Astrocyte of the hippocampus (primary cell): ENCODE data around the gene NHERF1.

Experiments used
- DNase-seq: peaks from one replicate; pipeline ENCODE4 v3.0.0; 2011; ENCODE audit warnings: low read depth, low spot score

NHERF1 gene

GRCh38 chr17:74749279-74750038 lies 1.0 kb downstream of the NHERF1 start:
- DNase-seq, result peak; percentile 63

DNA sequence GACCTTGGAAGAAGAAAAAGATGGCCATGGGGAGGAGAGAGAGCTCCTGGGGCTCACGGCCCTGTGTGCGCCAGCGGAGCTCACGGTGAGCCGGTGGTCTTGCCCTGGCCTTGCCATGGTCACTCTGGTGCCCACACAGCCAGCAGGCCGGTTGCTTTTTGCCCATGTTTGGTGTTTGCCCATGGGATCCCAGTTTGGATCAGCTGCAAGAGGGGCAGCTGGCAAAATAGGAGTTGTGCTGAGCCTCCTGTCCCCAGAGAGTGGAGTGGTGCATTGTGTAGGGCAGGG lies 1.6 kb downstream of the NHERF1 start:
- DNase-seq, result no peak

DNA sequence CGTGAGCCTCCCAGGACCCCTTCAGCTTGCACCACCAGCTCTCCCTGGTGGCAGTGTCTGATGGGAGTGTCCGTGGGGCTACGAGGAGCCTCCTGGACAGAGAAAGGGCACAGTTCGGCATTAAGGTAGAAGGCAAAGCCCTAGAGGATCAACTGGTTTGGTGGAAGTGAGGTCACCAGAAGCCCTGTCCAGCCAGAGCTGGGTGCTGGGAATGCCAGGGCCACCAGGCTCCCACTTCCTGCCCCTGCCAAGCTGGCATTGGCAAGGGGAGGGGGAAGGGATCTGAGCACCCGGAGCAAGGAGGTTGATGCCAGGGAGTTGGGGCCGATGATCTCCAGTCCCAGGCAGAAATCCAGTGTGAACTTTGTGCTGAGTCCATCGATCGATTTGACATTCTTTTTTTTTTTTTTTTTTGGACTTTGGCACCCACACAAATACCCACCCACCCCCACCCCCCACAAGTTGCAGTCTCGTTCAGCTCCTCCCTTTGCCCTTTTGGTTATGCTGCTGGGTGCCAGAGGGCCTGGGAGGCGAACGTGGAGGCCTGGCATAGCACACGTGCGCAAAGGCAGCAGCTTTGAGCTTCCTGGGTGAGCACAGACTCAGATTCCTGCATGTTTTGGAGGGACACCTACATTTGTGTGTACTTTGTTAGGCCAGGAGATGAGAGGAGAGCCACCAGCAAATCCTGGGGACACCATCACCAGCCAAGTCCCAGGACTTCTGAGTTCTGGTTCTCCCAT lies 2.1 kb downstream of the NHERF1 start:
- no peak for DNase-seq

- no peak for DNase-seq
These were observed 4.0 kb downstream of the NHERF1 start for GRCh38 chr17:74752415-74752814.

DNA sequence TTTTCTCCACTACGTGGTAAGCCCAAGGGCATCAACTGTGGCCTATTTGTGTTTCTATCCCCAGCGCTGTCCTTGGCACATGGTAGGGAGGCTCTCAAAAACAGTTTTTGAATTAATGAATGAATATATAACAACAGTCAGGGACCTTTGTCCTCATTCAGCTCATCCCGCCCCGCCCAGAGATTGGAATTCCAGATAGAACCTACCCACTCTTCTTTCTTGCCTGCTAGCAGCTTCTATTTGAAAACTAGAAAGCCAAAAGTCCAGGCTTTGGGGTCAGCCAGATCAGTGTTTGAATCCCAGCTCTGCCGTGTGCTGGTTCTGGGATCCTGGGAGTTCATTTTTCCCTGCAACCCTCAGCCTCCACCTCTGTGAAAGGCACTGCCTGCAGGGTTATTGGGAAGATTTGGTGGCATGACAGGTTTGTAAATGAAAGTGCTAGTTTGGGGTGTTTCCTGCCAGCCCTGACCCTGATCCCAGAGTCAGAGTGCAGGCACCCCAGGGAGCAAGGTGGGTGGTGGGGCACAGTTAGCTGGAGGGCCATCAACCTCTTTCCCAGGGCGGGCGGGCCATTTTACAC lies 4.5 kb downstream of the NHERF1 start:
- no peak for DNase-seq

DNA sequence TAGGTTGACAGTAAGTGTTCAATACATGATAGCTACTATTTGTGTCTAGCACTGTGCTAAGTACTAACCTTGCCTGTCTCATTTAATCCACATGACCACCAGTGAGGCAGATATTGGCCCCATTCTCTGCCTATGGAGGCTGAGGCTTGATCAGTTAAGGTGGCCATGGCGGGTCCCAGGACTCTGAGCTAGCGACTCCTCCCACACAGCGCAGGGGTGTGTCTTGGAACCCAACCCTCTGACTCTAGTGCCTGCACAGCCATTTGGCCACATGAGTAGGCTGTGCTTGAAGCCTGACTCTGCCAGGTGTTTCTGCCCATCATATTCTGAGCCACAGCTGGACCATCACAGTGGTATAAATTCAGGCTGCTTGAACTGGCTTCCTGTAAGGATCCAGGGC lies 6.4 kb downstream of the NHERF1 start:
- no peak for DNase-seq

- DNase-seq, result no peak
These were observed 7.1 kb downstream of the NHERF1 start for GRCh38 chr17:74755533-74755932.

DNA sequence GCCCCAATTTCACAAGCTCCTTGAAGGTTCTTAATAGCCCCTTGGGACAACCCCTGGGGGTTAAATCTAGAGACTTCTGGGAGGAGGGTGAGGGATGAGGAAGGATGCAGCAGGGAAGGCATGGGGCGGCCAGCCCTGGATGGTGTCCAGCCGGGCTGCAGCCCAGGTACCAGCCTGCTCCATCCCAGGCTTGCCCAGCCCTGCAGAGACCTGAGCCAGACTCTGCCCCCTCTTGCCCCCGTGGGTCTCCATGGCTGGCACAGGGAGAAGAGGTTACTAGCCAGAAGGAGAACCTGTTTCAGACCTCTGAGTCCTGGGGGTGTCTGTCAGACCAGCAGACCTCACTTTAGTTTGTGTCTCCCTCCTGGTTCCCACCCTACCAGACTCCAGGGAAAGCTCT lies 8.5 kb downstream of the NHERF1 start:
- DNase-seq, result no peak

DNA sequence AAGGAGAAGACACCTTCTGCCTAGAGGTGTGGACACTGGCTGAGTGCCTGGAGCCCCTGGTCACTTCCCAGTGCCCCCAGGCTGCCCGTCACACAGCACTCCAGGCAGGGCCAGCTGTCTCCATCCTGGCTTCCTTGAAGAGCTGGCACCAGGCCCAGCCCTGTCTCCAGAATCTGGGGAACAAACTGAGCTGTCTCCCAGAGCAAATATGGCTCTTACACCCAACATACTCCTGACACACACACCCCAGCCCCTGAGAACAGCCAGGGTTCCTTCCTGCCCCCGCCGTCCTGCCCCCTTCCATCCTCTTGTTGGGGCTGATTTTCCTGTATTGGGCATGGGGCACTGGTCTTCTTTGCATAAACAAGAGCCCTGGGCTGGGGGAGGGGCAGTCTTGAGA lies 9.1 kb downstream of the NHERF1 start:
- no peak for DNase-seq

DNA sequence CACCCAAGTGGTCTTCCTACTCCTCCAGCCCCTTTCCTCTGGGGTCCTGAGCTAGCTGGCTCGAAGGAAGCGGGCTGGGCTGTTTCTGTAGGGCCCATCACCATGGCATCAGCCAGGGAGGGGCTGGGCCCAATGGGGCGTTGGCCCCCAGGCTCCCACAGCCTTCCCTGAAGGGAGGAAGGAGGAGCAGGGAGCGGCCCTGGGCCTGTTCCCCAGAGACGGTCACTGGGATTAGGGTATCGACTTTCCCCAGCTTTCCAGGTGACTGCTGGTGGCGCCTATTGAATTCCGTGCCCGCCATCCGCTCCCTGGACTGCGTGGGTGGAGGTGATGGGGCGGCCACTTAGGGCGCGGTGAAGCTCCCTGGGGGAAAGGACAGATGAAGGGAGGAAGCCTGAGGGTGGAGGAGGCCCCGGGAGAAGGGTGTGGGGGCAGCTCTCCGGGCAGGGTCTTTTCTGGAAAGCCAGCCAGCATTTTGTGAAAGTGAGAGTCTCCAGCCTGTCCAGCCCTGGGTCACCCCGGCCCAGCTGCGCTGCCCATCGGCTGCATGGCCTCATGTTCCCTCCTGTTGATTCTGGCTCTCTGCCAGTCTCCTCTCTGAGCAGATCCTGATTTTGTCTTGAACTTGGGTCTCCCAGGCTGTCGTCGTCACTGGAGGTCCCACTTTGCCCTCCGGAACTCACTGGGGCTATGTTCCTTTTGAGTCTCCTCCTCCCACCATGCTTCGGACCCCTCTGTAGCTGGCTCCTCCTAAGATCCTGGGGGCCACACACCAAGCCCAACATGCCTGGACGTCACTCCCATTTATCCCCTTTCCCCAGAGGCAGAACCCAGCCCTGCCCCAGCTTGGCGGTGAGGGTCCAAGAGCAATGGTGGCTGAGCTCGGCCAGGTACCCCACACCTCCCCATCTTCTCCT lies 9.8 kb downstream of the NHERF1 start:
- no peak for DNase-seq

GRCh38 chr17:74758848-74759168 lies 10.4 kb downstream of the NHERF1 start:
- DNase-seq, result no peak

DNA sequence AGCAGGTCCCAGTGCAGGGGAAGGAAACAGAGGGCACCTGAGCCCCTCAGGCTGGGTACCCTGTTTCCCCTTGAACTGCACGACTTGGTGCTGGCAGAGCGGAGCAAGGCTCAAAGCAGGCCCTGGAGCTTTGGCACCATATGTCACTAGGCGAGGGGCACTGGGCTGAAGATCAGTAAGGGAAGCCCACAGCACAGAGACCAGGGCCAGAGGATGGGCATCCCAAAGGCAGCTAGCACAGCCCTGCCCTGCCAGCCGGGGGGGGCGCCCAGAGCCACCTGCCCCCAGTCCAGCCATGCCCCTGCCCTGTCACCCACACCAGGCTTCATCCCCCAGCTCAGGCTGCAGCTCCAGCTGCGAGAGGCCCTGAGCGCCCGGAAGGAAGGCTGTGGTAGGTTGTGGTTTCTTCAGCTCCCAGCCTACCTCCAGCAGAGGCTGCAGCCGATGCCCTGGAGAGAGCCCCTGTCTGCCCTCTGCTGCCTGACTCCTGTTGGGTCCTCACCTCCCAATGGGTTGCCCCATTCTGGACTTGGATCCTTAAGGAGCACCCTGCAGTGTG lies 10.9 kb downstream of the NHERF1 start:
- no peak for DNase-seq

DNA sequence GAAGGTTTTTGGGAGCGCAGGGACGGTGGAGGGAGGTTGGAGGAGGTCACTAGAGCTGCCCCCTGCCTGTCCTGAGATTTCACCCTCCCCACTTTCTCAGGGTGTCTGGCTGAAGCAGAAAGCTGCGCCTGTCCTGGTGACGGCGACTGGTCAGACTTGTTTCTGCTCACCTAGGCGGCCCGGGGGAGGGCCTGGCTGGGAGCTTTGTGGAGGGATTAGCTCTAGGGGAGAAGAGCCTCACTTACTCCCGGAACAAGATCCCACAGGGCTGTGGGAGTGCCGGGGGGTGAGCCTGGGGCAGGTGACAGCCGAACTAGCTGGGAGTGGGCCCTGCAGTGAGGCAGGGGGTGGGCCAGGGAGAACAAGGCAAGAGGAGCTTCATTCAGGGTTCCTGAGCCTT lies 11.5 kb downstream of the NHERF1 start:
- no peak for DNase-seq

DNA sequence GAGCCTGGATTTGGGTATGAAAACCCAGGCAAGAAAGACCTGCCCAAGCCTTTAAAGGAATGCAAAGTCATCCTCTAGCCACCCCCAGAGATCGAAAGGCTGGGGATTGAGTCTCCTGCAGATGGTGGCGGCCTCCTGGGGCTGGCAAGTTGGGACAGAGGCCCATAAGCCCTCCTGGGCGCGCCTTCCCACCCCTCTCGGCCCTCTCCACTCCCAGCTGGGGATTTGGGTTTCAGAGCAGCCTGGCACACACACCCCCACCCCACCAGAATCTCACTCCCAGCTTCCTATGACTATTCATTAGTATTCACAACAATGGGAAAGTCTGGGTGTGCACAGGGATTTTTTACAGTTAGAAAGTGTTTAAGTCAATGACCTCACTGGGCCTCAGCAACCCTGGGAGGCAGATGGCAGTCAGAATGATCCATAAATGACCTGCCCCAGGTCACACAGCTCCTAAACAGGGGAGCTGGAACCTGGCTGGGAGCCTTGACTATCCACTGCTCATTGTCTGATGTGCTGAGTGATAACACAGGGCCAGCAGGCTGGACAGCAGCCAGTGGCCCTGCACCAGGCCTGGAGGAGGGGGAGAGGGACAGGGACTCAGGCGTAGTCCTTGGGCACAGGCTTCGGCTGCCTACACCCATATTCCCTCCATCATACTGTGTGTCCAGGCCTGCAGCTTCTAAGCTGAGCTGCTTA lies 12.1 kb downstream of the NHERF1 start:
- peak; percentile 55 for DNase-seq

DNA sequence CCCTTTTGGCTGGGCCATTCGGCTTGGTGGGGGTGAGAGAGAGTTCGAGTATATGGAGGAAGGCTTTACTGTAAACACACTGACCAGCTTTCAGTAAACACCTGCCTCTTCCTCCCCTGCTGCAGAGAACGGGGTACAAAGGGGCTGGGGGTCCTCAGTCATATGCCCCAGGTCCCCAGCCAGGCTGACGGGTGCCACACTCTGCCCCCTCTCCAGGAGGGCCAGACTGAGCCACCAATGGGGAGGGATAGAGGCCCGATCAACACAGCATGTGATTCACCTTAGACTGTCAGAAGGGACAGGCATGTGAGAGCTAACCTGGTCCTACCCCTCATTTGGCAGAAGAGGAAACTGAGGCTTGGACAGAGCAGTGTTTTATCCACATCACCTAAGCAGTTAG lies 13.0 kb downstream of the NHERF1 start:
- DNase-seq, result no peak

DNA sequence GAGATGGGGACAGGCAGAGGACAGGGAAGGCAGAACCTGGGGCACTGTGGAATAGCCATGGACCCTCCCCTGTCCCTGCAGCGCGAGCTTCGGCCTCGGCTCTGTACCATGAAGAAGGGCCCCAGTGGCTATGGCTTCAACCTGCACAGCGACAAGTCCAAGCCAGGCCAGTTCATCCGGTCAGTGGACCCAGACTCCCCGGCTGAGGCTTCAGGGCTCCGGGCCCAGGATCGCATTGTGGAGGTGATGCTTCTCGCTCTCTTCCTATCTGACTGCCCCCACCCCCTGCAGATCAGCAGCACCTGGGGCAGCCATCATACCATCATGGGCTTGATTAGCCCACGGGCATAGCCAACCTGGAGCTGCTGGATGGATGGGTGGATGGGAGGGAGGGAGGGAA lies 13.5 kb downstream of the NHERF1 start:
- no peak for DNase-seq

DNA sequence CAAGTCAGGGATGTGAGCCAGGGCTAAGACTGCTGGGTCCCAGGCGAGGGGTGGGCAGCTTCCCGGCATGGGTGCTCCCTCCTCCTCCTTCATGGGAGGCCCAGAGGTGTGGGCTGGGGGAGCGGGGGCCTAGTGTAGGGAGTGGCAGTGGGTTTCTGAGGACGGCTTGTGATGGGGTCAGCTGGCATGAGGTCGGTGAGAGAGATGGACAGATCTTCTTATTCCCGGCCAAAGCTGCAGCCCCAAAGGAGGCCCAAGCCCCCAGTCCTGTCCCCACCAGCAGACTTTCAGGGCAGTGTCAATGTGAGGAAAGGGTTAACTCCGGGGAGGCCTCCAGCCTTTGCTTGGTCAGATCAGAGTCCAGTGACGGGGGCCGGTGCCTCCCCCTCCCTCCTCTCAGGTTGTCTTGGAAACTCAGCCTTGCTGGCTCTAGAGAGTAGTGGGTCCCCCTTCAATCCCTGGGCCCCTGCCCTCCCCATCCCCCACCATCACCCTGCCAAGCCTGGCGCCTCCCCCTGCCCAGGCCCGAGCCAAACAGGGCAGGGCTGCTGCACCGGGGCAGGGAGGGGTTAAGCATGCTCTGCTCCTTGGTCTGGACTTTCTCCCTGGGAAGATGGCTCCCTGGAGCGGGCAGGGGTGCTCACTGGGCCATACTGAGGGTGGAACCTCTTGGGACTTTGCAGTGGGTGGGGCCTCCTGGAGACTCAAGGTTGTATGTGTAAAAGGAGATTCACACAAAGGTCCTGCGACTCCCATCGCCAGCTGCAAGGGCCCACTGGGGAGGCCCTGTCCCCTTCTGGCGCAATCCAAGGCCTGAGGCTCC lies 15.3 kb downstream of the NHERF1 start:
- DNase-seq, result no peak

DNA sequence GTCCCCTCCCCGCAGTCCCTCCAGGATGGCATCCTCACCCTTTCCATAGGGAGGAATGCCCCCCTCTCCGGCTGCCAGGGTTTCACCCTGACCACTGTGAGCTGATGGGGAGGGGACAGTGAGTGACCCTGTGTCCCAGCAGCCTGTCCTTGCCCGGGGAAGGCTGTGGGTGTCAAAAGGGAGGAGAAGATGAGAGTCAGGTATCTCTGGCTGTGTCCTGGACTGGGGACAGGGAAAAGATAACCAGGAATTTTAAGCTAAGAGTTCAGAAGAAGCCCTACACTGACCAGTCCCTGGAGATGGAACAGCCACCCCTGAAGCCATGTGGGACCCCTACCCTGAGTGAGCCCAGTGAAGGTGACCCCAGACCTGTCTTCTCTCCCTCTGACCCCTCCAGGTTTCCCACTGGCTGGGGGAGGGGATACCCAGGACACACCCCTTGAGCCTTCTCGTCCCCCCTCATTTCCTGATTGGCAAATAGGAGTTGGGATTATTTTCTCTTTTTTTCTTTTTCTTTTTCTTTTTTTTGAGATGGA lies 16.4 kb downstream of the NHERF1 start:
- DNase-seq, result no peak

GRCh38 chr17:74766413-74766812 lies 18.0 kb downstream of the NHERF1 start:
- no peak for DNase-seq

- peak; percentile 47 for DNase-seq
These were observed 18.7 kb downstream of the NHERF1 start for GRCh38 chr17:74767111-74767516.
